GM18951 (cell line): ENCODE measurements around the gene PROM1.

Experiments used
- POLR2A ChIP-seq: IDR thresholded peaks from 4 replicates; pipeline ENCODE4 v1.6.1; 2011; ENCODE audit warnings: mild to moderate bottlenecking; ENCODE audit not compliant: insufficient read length, insufficient read depth; ENCODE audit errors: extremely low read depth
- in situ Hi-C: fragments of 300-500 bp; cut with MboI; formaldehyde crosslinking; loops from one replicate; pipeline ENCODE4 v1.12.0; 2022; ENCODE audit warnings: low sequenced_read_pairs, mixed read lengths, inconsistent platforms; ENCODE audit not compliant: unreplicated experiment

Gene PROM1

GRCh38 chr4:15961781-15962510 lies 121.9 kb downstream of the PROM1 start:
- in situ Hi-C loops: loop anchor here (25.0 kb wide), 1 partner anchor 250 kb away; the partner anchor contains the start of gene BST1
- TF ChIP-seq POLR2A: no peak

GRCh38 chr4:15958562-15958961 lies 125.3 kb downstream of the PROM1 start:
- no peak for TF ChIP-seq POLR2A
- in situ Hi-C loops: loop anchor here (25.0 kb wide), 1 partner anchor 246 kb away; the partner anchor contains the start of gene BST1

GRCh38 chr4:15956179-15956850 lies 127.5 kb downstream of the PROM1 start:
- in situ Hi-C loops: loop anchor here (25.0 kb wide), 1 partner anchor 244 kb away; the partner anchor contains the start of gene BST1
- no peak for TF ChIP-seq POLR2A

- in situ Hi-C loops: loop anchor here (25.0 kb wide), 1 partner anchor 243 kb away; the partner anchor contains the start of gene BST1
- TF ChIP-seq POLR2A: no peak
Observed at GRCh38 chr4:15955670-15956069, 128.2 kb downstream of the PROM1 start.

GRCh38 chr4:15953625-15954024 lies 130.2 kb downstream of the PROM1 start:
- in situ Hi-C loops: loop anchor here (25.0 kb wide), 1 partner anchor 241 kb away; the partner anchor contains the start of gene BST1

GRCh38 chr4:15951781-15952180 lies 132.0 kb downstream of the PROM1 start:
- no peak for TF ChIP-seq POLR2A
- in situ Hi-C loops: loop anchor here (25.0 kb wide), 1 partner anchor 239 kb away; the partner anchor contains the start of gene BST1

More at GRCh38 chr4:15953625-15954024, 130.2 kb downstream of the PROM1 start:
- TF ChIP-seq POLR2A: no peak

GRCh38 chr4:15948826-15949225 lies 135.0 kb downstream of the PROM1 start:
- no peak for TF ChIP-seq POLR2A
- in situ Hi-C loops: no loop called here

GRCh38 chr4:15947684-15948083 lies 136.1 kb downstream of the PROM1 start:
- no peak for TF ChIP-seq POLR2A
- in situ Hi-C loops: no loop called here

- in situ Hi-C loops: no loop called here
- TF ChIP-seq POLR2A: no peak
Observed at GRCh38 chr4:15945516-15945915, 138.3 kb downstream of the PROM1 start.

- in situ Hi-C loops: no loop called here
- no peak for TF ChIP-seq POLR2A
Observed at GRCh38 chr4:15944895-15945294, 138.9 kb downstream of the PROM1 start.

GRCh38 chr4:15942283-15942682 lies 141.5 kb downstream of the PROM1 start:
- in situ Hi-C loops: no loop called here
- TF ChIP-seq POLR2A: no peak

- in situ Hi-C loops: no loop called here
- TF ChIP-seq POLR2A: no peak
Observed at GRCh38 chr4:15938640-15939039, 145.2 kb downstream of the PROM1 start, which contains the start of gene FGFBP1. FGFBP1 (minus strand) TSS chr4:15938740; CDS start chr4:15936632, 2,108 bp downstream.

- in situ Hi-C loops: no loop called here
- no peak for TF ChIP-seq POLR2A
Observed at GRCh38 chr4:15938182-15938581, 145.6 kb downstream of the PROM1 start.

- no peak for TF ChIP-seq POLR2A
- in situ Hi-C loops: no loop called here
Observed at GRCh38 chr4:15936495-15936894, 147.3 kb downstream of the PROM1 start.
